GM18868 (cell line): ENCODE measurements around the gene RBMS3.

Experiments used
- ATAC-seq: cut with Tn5 transposase; IDR thresholded peaks from one replicate; pipeline ENCODE4 v1.9.1; 2021; ENCODE audit warnings: mild to moderate bottlenecking, moderate library complexity; ENCODE audit not compliant: unreplicated experiment

Gene RBMS3

DNA sequence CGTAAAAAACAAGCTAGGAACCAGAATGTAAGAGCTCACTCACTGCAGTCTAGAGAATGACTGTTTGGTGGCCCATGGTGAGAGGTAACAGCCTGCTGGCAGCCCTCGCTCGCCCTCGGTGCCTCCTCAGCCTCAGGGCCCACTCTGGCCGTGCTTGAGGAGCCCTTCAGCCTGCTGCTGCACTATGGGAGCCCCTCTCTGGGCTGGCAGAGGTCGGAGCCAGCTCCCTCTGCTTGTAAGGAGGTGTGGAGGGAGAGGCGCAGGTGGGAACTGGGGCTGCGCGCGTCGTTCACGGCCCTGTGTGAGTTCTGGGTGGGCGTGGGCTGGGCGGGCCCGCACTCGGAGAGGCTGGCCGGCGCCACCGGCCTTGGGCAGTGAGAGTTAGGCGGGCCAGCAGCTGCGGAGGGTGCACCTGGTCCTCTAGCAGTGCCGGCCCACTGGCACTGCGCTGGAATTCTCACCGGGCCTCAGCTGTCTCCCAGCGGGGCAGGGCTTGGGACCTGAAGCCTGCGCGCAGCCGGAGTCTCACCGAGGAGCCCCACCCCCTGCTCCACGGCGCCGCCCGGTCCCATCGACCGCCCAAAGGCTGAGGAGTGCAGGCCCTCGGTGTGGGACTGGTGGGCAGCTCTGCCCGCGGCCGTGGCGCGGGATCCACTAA is 420.6 kb downstream of the RBMS3 start:
- no peak for ATAC-seq

DNA sequence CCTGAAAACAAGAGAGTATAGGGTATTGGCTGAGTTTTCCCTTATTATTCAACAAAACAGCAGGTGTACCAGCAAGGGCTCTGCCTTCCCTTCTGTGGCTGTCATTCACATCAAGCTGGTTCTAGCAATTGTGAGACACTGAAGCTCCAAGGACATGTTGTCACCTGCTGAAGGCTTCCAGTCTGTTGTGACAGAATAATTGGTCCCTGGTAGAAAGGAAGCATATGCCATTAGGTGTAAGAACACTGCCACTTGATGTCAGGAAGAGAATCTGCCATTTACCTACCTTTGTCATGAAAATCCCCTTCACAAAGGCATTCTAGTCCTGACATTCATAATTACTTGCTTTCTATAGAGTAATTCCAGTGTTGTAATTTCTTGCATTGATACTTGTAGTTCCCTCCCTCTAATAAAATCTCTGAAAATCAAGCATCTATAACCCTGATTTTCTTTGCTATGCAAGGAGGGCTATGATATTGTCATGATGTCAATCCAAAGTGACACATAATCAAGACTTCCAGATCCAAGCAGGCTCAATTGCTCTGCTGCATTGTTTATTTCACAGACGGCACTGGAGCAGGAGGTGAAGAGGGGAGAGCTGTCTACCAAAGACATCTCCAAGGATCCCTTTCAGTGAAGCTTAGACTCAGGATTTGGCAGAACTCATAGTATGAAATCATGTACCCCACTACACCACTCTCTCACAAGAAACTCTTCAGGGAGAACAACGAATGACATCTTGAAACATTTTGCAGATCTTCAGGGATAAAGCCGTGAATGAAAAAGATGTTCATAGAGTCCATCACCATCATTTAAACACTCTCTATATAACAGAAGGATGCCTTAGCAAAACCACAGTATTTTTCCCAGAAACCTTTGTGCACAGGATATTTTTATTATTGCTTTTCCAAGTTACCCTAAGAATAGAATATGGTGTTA is 425.3 kb downstream of the RBMS3 start:
- ATAC-seq: no peak

DNA sequence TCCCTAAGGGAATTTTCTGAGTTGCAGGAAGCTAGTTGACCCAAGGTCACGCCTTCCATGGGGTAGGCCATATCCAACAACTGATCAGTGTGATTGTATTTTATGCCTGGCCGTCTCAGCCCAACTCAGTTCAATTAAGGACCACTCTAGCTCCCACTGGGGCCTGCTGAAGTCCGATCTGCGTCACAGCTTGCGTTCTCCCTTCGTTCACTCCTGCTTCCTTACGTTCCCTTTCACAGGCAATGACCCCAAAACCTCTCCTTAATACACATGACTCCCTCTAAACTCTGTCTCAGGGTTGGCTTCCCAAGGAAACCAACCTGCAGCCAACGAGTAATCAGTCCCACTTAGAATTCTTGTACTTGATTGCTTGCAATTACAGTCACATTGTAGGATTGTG is 428.0 kb downstream of the RBMS3 start:
- no peak for ATAC-seq

DNA sequence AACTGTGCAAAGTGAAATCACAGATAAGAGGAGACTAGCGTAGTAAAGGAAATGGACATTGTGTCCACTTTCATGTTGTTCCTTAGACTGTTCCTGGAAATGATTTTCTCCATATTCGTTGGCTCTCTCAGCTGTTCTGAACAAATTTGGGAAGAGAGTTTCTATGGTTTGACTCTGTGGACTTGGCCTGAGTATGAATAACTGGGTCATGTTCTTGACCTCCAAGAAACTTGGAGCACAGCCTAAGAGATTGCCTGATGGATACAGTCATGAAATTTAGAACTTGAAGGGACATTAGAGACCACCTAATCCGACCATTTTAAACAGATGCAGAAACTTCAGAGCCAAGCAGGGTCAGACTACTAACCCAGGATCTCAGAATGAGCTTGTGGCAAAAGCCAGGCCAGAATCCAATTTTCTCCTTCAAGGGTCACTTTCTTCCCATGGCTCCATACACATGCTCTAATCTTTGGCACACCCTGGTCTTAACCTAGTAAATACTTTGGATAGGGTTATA is 430.4 kb downstream of the RBMS3 start:
- no peak for ATAC-seq

DNA sequence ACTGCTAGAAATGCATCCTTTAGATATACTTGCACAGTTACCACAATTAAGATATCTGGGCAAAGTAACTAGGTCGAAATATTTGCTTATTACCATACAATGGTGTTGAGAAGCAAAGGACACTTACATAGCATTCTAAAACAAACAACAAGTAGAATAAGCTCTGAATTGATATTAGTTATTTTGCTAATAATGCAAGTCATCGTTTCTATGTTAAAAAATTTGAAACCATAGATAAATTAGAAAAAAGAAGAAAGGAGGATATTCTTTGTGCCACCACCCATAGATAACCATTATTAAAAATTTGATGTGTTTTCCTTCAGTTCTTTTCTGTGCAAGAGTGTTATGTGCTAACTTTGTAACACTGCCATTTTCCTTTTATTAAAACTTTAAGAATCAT is 435.3 kb downstream of the RBMS3 start:
- no peak for ATAC-seq

DNA sequence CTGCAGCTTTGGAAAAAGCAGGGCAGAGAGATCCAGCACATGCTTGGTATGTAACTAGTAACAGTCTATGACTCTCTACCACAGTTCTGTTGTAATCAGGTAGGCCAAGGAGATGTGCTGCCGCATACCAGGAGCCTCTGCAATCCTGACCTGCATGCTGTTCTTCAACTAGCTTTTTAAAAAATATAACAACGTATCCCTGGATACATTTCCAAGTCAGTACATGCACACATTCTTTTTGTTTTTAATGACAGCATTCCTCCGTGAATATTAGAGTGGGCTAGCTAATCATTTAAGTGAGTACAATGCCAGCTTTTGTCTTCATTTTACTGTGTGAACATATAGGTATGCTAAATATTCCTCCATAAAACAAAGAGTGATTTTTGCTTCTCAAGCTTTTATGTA is 437.8 kb downstream of the RBMS3 start:
- no peak for ATAC-seq

DNA sequence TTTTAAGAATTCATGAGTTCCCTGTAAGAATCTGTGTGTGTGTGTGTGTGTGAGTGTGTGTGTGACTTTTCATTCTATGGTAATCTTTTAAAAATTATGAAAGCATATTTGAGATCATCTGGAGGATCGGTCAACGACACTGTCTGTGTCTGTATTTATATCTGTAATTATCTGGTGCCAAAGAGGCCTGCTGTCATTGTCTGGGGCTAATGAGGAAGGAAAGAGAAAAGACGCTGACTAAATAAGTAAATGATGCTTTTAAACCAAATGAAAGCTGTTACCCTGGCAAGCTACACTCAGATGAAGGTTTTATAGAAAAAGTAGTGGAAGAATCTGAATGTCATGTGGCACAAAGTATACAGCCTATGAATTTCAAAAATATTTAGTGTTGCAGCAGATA is 439.8 kb downstream of the RBMS3 start:
- ATAC-seq: no peak

DNA sequence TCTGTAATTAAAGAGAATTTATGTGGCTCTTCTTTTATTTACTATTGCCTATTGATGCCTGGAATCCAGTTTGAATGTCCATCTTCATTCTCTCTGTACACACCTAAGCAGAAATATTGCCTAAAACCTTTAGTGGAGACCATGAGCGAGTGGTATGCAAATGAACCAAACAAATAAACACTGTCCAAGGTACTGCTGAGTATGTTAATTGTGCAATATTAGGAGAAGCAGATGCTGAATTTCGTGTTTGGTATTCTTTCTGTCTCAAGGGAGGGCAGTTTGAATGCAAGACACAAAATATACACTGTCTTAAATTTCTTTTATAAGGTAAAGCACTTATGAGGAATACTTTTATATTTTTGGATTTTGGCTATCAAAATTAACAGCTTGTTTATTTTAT is 440.9 kb downstream of the RBMS3 start:
- ATAC-seq: no peak

DNA sequence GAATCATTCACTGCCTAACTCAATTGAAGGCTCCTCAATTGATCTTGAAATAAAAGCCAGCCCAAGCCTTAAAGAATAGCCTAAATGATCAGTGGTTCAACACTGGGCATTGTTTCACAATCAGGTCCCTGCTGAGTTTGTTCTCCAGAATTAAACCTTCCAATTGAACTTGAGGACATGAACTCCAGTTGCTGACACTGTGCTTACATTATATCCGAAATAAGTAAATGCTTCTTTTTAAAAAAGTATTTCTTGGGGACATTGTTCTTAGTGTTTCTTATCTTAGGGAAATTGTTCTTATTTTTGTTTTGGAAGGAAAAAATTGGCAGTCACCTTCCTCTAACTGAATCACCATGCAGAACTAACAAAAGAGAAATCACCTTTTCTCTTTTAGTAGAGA is 450.2 kb downstream of the RBMS3 start:
- ATAC-seq: no peak

DNA sequence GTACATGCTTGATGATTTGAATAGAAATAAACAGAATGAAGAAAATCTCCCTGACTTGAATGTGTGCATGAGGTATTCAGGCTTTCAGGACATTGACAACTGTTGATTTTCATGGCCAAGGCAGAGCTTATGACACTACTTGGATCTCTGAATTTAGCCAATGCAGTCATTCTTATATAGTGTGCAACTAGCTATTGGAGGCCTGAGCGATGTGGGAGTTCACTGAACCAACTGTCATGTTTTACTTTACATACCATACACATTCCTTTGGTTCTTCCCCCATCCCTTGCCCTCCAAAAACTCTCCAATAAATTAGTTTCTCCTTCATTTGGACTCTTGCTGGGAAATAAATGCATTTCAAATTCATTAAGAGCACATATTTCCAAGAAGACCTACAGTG is 460.4 kb downstream of the RBMS3 start:
- no peak for ATAC-seq

DNA sequence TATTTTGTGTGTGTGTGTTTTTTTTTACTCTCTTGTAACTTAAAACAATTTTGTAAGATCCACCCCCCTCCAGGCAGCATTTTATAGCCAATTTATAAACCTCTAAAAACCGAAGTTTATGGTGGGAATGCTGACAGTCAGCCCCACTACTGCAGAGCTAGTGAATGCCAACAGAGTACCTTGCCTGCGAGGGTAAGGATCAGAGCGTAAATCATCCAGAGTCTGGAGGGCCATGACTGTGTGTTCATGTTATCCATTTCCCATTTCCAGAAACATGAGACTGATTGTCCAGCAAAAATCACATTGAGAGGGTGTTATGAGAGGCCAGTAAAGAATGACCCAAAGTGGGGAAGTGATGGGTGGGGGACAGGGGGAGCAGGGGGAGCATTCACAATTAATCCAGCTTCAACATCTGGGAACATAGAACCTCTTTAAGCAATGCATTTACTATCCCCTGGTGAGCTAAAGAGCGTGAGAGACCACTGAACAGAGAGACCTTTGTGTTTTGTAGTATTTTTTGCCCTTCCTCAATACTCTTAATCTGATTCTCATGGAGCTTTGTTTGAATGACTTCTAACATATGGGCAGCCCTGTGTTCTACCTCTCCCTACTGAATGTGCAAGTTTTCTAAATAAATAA is 464.5 kb downstream of the RBMS3 start:
- no peak for ATAC-seq

DNA sequence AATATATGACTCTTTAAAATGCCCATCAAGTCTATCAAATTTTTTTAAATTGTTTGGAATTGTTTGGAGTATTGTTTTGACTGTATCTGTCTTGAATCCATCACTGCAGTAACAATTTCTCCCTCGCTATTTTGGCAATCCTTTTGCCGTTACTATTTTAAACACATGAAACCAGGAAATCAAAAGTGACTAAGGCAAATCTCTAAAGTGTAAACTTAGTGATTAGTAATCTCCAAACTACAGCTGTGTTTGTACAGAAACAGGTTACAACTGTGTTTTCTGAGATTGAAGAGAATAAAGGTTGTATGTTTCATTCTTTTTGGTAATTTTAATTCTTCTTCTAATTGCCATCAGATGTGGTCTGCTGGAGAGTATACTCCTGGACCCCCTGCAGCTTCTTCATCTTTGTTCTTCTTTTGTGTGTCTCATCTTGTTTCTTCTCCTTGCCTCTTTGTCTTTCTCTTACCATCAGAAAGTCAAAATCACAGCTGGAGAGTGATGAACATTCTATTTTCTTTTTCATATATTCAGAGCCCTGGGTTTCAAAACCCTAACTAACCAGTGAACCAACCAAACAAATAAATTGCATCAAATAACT is 465.4 kb downstream of the RBMS3 start:
- ATAC-seq: peak; percentile 52

DNA sequence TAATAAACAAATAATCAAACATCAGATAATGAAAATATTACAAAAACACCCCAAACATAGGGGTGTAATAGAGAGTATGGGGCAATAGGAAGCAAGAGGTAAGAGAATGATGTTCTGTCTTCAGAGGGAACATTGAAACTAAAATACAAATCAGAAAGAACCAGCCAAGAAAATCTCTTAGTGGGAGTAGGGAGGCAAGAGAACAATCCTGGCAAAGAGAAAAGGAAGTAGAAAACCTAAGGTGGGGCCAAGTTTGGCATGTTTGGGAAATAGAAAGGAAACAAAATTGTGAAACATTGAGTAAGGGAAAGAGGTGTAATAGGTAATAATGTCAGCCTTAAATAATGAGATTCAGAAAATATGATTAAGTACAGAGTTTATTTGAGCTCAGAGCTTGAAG is 467.1 kb downstream of the RBMS3 start:
- ATAC-seq: no peak

DNA sequence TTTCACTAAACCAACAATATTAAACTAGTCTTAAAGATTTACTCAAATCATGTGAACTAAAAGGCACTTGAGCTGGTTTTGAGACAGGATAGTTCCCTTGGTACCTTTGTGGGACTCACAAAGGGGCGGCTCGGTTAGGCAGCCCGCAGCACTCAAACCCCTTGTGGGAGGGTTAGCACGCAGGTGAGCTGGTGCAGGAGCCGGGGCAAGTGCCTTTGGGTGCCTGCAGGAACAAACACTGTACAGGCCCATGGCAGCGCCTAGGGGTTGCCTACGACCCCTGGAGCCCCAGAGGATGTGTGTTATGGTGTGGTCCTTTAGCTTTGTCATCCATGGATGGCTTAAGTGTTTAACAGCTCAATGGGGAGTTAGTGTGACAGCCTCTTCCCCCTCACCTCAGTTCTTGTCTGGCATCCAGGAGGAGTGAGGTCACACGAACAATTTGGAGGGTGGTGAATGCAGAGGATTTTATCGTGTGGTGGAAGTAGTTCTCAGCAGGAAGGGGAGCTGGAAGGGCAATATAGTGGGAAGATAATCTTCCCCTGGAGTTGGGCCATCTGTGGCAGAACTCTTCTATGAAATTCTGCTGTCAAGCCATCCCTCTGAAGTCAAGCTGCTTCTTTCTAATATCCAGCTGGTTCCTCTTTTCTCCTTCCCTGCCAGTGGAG is 470.9 kb downstream of the RBMS3 start:
- ATAC-seq: no peak

DNA sequence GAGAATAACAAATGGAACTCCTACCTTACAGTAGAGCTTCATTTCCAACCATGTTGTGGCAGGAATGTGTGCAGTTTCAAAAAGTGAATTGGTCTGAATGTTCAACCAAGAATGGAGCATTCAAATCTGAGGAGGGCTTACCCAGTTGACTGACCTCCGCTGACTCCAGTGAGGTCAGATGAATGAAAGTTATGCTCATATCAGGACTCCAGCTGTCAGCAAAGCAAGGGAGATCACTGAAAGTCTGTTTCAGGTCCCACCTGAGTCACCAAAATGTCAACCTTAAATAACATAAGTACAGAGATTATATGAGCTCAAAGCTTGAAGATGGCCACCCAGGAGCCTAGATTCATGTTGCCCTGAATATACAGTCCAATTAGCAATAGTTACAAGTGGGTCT is 473.5 kb downstream of the RBMS3 start:
- peak; percentile 80 for ATAC-seq

DNA sequence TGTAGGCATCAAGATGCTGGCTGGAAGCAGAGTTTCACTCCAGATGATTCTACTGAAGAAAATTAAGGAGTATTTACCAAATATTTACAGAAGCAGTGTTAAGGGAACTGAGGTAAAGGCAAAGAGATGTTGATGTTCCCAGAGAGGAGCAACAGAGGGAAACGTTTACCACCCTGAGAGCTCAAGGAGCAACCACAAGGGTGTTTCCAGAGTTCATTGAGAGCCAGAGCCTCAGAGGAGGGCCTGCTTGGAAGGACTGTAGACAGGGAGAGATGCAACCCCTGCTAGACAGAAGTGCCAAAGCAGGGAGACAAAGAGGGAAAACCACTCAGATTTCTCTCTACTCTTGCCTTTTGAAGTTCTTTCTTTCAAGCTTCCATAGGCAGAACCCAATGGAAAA is 474.5 kb downstream of the RBMS3 start:
- no peak for ATAC-seq

DNA sequence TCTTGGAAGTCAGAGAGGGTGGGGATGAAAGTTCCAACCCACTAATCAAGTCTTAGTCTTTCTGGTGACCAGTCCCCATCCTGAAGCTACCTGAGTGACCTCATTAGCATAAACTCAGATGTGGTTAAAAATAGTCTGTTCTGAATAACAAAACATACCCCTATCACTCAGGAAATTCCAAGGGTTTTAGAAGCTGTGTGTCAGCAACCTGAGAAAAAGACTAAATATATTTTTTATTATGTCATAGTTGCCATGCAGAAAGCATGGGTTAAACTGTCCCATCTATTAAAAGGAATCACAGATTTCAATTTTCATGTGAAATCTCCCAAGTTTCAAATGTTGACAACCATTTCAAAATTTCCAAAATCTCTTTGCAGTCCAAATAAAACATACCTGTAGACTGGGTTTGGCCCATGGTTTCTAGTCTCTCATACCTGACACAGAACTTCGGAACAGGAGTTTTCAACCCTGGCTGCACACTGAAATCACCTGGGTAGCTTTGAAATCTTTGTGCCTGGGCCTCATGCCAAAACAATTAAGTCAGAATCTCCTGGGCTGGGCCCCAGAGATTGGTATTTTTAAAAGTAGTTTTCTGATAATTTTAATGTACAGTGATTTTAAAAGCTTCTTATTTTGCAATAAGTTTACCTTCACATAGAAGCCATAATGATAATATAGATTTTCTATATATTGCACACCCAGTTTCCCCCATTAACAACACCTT is 476.3 kb downstream of the RBMS3 start:
- ATAC-seq: no peak

DNA sequence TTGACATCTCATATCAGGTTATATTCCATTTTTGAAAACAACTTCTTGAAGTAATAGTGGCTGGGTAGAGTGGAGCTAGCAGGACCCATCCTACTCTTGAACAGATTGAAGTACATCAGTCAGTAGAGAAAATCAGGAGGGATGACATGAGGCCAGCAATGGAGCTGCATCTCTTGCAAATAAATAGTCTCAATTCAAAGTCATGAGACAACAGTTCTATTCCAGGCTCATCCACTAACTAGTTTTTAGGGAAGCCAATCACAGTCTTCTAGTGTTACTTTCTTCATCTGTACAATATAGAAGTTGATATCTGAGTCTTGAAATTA is 477.2 kb downstream of the RBMS3 start:
- ATAC-seq: no peak

DNA sequence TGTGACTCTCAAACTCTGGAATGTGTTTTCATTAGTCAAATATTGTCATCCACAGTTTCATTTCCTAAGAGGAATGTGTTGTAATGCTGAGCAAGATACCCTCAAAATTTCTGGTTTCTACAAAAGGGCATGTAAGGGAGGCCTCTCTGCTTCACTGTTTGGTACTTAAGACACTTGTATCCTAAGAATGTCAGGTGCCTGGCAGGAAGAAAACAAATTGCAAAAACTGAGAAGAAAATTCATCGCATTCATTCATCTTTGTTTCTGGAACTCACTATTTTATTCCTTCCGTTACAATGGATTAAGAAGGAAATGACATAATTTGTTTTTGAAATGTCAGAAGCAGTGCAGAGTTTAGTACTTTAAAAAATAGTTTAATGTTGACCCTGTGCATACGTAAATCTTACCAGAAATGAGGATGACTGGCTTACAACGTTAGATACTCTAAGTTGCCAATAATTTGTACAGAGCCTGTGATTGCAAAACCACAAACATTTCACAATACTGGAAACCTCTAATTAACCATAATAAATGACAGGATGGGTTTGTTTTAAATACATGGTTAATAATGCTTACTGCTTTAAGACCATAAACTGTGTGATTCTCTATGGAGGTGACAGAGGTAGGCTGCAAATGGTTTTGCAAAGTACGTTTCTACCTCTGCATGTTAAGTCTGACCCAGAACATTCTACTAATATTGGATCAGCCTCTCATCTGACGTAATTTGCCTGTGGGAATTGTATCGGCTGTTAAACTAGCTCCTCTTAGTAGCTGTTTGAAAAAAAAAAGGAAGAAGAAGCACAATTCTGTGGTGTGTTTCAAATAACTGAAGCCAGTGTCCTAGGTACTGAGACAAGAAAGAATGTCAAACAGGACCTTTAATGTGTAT is 477.8 kb downstream of the RBMS3 start:
- no peak for ATAC-seq
